Measurements from ENCODE around the gene LGI2.

GRCh38 chr4:24979554-24979953 is 51.2 kb downstream of the LGI2 start:
- TF ChIP-seq CTCF (IDR thresholded peaks at IDR 0.05; ENCODE audit: poor library complexity, severe bottlenecking) (no peak), REST (IDR thresholded peaks at IDR 0.05; ENCODE audit: borderline replicate concordance) (no peak), POLR2AphosphoS5 (IDR thresholded peaks at IDR 0.05) (no peak)

Measured in neural cell (in vitro differentiated cells).